HG02943 (cell line): ENCODE data around the gene APLP2.
A peak's percentile ranks its signal among the peaks of the same experiment; 100 is the strongest.
"Not testable (repeated sequence)": the region's sequence is repeated elsewhere in the genome, so short reads cannot be mapped to it uniquely, and the experiment has no call there.

Experiments
- ATAC-seq: cut with Tn5 transposase; IDR thresholded peaks from one replicate; pipeline ENCODE4 v1.9.1; 2021; ENCODE audit warnings: mild to moderate bottlenecking, low read depth, moderate library complexity; ENCODE audit not compliant: unreplicated experiment

The APLP2 gene

DNA sequence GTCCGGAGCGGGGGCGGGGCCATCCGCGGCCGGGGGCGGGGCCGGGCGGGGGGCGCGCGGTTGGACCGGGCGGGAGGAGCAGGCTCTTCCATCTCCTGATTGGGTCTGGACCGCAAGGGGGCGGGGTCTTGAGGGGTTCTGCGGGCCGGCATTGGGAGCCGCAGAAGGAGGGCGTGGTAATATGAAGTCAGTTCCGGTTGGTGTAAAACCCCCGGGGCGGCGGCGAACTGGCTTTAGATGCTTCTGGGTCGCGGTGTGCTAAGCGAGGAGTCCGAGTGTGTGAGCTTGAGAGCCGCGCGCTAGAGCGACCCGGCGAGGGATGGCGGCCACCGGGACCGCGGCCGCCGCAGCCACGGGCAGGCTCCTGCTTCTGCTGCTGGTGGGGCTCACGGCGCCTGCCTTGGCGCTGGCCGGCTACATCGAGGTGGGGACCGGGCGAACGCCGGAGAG, at the start of gene APLP2:
TSS of gene APLP2 (plus strand) at position 236 of the 450 bp plus-strand sequence. CDS start at position 320, 84 bp downstream.
- peak; percentile 97 for ATAC-seq

DNA sequence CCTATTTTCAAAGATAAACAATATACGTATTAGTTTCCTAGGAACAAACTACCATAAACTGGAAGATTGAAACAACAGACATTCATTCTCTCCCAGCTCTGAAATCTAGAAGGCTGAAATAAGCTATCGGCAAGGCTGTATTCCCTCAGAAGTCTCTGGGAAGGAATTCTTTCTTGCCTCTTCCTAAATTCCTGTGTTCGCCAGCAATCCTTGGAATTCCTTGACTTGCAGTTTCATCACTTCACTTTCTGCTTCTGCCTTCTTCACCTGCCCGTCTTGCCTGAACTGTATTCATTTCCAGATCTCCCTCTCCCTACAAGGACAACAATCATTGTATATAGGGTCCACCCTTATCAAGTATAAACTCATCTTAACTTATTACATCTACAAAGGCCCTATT, 49.4 kb upstream of the APLP2 start:
- no peak for ATAC-seq

DNA sequence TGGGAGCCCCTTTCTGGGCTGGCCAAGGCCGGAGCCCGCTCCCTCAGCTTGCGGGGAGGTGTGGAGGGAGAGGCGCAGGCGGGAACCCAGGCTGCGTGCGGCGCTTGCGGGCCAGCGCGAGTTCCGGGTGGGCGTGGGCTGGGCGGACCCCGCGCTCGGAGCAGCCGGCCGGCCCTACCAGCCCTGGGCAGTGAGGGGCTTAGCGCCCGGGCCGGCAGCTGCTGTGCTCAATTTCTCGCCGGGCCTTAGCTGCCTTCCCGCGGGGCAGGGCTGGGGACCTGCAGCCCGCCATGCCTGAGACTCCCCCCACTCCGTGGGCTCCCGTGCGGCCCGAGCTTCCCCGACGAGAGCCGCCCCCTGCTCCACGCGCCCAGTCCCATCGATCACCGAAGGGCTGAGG, 48.1 kb upstream of the APLP2 start:
- not testable (repeated sequence) for ATAC-seq

DNA sequence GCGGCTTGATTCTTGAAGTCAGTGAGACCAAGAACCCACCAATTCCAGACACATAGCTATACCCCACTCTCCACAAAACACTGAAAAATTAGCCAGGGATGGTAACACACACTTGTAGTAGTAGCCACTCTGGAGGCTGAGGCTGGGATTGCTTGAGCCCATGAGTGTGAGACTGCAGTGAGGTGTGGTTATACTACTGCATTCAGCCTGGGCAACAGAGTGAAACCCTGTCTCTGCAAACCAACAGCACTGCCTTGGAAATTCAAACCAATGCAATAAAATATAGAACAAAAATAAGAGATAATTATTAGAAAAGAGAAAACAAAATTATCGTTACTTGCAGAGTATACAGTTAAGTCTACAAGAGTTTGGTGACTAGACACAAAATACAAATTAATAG, 46.9 kb upstream of the APLP2 start:
- ATAC-seq = peak; percentile 7

DNA sequence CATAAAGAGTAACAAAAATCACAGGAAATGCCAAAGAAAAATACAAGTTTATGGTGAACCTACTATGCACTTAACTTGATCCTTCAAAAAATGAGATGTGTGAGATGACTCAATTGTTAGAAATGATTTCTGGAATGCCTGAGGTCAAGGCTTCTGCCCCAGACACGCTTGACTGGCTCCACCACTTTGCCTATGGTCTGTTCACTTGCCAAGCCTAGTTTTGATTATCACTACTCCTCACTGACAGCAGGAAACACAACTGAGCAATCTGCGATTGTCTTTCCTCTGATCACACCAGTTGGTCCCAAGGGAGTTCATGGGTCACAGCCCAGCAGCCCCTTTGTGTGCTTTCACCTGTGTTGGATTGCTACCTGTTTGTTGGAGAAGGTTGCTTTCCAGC, 46.5 kb upstream of the APLP2 start:
- peak; percentile 95 for ATAC-seq

DNA sequence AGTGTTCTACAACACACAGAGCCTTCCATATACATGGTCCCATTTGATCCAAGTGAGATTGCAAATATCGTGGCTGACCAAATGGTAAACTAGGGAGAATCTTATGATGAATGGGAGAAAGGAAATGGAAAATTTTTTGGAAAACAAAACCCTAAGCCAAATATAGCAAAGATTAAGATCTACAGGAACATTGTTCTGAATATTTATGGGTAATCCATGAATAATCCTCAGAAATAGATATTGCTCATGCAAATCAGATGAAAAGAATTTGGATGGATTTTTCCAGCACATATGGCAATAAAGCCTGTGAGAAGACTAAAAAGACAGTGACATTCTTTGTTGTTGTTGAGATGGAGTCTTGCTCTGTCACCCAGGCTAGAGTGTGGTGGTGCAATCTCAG, 45.3 kb upstream of the APLP2 start:
- no peak for ATAC-seq

DNA sequence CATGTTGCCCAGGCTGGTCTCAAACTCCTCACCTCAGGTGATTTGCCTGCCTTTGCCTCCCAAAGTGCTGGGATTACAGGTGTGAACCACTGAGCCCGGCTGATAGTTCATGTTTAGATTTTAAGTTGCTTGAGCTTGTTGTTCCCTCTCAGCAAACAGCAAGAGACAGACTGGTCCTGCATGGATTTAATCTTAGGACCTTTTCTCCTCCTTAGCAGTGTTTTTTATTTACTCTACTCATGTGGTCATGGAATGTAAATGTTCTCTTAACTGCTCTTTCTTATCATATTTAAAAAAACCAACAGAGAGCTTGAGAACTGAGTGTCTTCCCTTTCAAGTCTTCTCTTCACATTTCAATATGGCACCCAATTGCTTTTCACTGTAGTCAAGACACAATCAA, 44.3 kb upstream of the APLP2 start:
- no peak for ATAC-seq

DNA sequence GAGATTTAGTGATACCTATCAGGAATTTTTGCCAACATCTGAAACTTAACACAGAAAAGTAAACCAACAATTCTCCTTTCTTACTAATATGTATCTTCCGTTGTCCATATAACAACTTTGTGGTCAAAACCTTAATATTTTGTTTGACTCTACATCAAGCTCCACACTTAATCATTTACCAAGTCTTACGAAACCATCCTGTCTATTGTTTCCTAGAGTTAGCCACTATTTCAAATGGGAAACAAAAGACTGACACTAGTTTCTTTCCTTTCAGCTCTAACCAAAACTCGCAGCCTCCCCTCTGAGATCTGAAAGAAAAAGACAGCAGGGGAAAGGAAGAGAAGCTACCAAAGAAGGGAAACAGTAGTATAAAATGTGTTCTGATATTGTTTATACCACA, 40.6 kb upstream of the APLP2 start:
- ATAC-seq = peak; percentile 61

DNA sequence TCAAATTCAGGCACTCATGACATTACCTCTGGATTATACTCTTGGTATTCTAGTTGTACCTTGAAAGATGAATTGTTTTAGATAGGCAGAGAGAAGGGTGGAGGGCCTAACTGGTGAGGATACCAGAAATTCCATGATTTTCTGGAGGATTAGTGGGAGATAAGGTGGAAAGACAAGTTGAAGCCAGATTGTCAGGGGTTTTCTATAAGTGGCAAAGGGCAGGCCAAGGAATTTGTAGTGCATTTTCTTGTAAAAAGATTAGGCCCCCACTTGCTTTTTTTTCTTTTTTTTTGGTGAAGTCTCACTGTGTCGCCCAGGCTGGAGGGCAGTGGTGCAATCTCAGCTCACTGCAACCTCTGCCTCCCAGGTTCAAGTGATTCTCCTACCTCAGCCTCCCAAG, 38.6 kb upstream of the APLP2 start:
- no peak for ATAC-seq

DNA sequence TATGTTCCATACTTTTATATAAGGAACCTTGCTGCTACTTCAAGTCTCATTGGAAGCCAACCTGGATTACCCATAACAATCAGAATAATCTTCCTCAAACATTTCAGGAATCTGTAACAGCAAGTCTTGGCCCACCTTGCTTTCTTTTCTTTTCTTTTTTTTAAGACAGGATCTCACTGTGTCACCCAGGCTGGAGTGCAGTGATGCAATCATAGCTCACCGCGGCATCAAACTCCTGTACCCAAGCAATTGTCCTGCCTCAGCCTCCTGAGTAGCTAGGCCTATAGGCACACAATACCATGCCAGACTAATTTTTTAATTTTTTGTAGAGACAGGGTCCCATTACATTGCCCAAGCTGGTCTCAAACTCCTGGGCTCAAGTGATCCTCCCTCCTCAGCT, 37.7 kb upstream of the APLP2 start:
- ATAC-seq = no peak

DNA sequence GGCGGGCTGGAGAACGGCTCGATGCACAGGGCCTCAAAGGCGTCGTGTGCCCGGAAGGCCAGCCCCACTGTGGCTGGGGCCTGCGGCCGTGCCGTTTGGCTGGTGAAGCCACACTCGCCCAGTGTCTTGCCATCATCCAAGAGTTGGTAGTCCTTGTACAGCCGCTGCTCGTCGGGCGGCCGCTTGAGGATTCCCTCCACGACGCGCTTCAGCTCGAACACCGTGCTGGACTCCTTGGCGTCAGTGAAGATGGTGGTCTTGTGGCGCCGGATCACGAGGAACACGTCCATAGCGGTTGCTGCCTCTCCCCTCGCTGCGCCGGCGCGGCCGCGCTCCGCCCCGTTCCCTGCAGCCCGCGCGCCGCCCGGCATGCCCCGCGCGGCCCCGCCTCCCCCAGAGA, 36.8 kb upstream of the APLP2 start:
- no peak for ATAC-seq

DNA sequence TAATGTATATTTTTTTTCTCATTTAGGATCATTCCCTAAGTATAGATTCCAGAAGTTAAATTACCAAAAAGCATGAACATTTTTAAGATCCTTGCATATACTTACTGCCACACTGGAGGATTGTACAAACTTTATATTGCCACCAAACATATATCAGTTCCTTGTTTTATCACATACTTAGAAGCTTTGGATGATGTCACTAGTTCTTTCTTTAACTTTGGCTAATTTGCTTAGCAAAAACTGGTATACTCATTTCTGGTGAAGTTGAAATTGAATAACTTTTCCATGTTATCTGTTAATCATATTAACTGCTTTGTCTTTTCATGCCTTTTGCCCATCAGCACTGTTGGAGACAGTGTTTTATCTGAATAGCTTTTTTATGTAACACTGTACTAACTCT, 35.5 kb upstream of the APLP2 start:
- ATAC-seq = no peak

DNA sequence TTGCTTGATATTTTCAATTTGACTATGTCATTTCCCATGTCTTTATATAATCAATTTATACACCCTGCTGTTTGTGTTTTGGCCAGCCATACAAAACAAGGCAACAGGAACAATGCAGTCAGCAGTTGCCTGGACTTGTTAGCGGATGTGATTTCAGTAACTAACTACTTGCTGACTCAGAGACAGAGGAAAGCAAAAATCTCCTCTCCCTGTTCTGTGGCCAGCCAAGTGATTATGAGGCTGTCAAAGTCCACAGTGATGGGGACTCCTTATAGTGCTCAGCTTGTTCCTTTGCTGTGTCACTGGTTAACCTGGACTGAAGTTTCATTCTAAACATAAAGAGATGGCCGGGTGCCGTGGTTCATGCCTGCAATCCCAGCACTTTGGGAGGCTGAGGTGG, 32.6 kb upstream of the APLP2 start:
- ATAC-seq = no peak

DNA sequence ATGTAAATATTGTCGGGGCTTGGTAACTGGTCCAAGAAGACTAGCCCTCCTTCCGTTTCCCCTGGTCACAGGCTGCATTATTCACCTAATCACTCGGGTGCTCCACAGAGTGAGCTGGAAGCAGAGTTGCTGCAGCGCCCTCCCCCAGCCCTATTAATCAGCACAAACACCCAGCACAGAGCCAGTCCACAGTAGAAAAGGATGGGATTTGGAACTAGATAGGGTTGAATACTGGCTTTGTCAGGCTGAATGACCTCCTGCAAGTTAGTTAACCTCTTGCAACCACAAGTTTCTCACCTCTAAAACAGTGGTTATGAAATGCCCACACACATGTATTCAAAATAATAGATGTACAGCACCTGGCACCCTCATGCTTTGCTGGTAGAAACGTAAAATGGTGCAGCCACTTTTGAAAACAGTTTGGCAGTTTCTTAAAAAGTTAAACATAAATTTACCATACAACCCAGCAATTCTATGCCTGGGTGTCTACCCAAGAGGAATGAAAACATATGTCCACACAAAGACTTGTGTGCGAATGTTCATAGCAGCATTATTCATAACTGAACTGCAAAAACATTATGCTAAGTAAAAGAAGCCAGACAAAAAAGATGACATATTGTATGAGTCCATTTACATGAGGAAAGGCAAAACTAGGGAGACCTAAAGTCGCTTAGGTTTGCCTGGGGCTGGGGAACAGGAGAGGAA, 31.7 kb upstream of the APLP2 start:
- no peak for ATAC-seq

DNA sequence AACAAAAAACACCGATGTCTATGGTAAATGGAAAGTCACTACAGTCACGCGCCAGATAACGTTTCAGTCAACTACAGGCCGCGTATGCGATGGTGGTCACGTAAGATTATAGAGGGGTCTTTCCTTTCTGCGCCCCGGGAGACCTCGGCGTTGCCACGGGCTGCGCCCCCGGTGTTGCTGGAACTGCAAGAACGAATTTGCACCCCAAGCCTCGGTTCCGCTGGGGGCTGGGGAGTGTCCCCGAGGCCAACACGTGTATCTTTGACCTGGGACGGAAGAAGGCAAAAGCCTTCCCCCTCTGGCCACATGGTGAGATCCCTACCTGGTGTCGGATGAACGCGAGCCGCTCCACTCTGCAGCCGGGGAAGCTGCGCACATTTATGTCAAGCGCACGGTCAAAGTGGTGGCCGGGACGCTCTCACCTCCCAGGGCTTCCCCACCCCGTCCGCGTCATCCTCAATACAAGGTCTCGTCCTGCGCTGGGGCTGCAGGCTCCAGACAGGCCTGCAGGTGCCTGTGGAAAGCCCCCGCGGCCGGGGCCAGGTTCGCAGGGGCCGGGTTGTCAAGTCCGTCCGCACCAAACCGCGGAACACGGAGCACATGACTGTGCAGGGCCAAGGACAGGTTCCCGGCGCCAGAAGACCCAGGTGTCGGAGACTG, 29.3 kb upstream of the APLP2 start:
- no peak for ATAC-seq

DNA sequence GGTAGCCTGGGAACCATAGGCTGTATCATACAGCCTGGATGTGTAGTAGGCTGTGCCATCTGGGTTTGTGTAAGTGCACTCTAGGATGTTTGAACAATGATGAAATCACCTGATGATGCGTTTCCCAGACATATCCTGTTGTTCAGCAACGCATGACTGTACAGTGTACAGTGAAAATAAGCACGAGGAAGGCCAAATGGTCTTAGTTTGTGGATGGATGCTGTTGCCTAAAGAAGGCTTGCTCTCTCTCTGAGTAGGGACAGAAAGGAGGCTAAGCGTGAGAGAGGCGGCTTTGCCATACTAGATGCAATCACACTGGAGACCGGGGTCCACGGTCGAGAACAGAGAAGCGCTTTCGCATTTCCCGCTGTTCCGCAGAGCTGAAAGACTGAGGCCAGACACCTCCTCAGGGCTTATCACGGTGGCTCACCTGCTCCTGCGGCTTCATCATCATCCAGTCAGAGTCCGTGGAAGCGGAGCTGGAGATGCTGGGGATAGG, 27.6 kb upstream of the APLP2 start:
- ATAC-seq = no peak

DNA sequence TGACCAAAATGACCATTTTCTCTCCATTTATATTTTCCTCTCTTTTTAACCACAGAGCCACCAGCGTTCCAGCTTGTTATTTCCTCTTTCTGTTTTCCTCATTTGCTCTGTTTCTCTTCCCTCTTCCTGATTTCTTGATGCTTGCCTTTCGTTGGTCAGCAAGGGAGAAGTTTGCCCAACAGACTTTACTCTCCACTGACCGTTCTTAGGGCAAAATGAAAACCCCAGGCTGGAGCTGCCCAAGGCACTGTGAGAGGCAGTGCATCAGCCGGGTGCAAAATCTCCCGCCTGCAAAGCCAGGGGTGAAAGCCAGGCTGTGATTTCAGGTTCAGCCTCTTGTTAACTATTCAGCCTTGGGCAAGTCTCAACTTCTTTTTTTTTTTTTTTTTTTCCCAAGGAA, 26.1 kb upstream of the APLP2 start:
- no peak for ATAC-seq

DNA sequence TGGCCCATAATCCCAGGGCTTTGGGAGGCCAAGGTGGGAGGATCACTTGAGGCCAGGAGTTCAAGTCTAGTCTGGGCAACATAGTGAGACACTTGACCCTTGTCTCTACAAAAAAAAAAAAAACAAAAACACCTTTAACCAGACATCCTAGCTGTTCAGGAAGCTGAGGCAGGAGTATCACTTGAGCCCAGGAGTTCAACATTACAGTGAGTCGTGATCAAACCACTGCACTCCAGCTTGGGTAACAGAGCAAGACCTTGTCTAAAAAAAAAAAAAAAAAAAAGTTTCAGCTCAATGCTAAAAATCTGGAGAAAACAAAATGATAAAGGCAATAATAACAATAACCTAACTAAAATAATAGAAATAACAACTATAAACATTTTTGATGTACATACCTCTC, 22.6 kb upstream of the APLP2 start:
- ATAC-seq = no peak

DNA sequence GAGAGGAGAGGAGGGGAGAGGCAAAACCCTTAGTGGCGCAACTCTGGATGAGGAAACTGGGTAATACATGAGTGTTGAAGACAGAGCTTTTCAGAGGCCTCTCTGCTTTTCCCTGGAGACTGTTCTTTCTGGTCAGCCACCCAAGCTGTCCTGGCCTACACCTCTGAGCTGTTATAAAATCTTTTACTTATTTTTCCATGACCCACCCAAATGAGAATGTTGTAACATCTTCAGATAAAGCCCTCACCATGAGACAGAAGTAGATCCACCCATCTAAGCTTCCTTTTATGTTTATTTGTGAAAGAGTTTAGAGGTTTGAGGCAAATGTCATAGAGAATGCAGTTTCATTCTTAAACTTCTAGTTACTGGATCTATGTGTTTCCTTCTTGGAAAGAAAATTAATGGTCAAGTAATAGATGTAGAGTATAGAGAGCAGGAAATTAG, 20.3 kb upstream of the APLP2 start:
- no peak for ATAC-seq

DNA sequence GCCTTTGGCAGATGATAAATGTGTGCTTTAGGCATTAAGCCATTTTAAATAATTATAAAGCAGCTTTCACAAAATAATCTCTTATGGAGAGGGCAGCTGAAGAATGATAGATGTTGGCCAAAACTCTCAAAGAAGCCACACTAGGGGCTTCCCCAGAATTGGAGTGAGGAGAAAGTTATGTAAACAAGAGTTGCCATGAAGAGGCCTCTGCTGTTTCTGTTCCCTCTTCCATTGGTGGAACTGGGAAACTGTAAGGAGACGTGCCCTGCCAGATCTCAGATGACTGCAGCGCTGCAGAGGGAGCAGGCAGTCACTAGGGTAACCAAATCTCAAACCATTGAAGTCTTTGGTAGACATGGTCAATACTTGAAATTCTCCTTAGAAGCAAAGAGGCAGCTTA, 19.4 kb upstream of the APLP2 start:
- no peak for ATAC-seq

DNA sequence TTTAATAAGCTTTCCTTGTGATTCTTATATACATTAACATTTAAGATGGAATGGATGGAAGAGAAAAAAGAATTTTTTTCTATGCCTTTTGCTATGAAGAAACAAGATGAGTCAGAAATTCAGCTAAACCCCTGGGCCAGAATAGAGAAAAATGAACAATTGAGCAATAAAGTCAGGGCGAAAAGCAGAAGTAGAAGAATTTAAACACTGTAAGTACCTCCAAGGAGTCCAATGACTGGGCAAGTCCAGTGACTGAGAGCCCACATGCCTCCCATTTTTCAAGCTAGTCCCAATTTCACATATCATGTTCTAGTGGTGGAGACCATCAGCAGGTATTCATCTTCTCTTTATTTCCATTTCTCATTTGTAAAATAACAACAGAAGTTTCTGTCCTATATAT, 18.6 kb upstream of the APLP2 start:
- ATAC-seq = no peak

DNA sequence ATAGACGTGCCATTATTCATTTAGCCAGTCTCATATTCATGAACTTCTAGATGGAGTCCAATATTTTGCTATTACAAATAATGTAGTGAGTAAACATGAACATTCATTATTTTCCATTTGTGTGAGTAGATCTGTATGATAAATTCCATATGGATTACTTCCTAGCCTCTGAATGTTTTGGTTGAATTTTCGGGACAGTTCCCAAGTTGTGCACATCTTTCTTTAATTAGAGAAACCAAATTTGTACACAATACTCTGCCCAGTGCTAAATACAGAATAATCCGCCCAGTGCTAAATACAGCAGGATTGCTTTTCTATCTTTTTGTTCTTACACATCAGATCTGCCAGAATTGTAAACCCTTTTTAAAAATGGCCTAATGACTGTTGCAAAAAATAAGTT, 17.1 kb upstream of the APLP2 start:
- no peak for ATAC-seq
